ENCODE results near the gene SOX2. TPM values are rescaled to one million over a fixed set of nuclear protein-coding genes. Genes with fewer than 3 reads are reported as not detected.

The SOX2 gene
- total RNA-seq, 2 experiments from 2014 or later = not detected

DNA sequence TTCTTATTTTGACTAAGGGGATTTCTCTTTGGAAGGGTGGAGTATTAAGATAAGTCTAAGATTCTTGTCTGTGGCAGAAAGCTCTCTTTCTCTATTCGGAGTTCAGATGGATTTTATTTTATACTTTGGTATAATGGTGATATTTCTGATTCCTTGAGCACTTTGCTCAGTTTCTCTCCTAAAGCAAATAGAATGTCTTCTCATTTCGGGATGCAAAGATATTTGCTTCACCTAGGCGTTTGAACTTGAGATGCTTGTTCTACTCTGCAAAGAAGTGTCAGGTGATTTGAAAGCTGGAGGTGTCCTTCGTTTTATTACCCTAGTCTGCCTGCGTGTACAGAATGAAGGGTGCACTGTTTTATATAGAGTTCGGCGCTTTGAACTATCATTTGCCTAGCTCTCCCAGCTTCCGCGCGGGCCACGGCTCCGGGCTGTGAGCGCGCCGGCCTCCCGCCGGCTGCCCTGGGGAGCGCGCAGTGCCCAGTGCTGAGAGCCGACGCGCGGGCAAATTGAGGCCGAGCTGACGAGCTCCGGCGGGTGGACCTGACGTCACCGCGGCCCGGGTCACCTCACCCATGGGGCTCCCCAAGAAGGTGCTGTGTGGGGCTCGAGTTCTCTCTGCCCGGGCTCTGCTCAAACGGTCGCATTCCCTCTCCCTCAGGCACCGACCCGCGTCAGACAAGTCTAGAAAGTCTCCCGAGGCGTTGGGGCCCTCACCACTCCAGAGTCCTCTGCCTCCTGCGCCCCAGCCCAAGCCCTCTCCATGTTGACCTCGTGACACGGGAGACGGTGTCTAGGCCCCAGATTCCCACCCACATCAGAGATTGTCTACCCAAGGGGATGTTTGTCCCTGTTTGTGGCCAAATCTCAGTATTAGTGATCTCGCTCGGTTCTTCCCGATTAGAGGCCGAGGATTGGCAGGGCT is 7.5 kb downstream of the SOX2 start:
- CTCF ChIA-PET = interaction anchor here (1.3 to 1.9 kb wide), 2 partner anchors 17 to 19 kb away, joined by 5 read pairs; no protein-coding TSS in a partner anchor
- H3K27ac Mint-ChIP-seq = no peak overlapping the region
- no peaks in the 10 kb centered on the region for H3K4me1 Mint-ChIP-seq (ENCODE audit: low read depth)
- peaks cover 15% of the 10 kb centered on the region for H3K9me3 Mint-ChIP-seq (ENCODE audit: insufficient read depth)
- peaks cover 84% of the 10 kb centered on the region for H3K27me3 Mint-ChIP-seq (ENCODE audit: low read depth)
- POLR2A ChIA-PET = no interaction called here
- peaks cover 10% of the 10 kb centered on the region for H3K36me3 Mint-ChIP-seq (ENCODE audit: low read depth)
- DNase-seq = no peak
- ATAC-seq = no peak
- H3K4me3 Mint-ChIP-seq = no peak overlapping the region

DNA sequence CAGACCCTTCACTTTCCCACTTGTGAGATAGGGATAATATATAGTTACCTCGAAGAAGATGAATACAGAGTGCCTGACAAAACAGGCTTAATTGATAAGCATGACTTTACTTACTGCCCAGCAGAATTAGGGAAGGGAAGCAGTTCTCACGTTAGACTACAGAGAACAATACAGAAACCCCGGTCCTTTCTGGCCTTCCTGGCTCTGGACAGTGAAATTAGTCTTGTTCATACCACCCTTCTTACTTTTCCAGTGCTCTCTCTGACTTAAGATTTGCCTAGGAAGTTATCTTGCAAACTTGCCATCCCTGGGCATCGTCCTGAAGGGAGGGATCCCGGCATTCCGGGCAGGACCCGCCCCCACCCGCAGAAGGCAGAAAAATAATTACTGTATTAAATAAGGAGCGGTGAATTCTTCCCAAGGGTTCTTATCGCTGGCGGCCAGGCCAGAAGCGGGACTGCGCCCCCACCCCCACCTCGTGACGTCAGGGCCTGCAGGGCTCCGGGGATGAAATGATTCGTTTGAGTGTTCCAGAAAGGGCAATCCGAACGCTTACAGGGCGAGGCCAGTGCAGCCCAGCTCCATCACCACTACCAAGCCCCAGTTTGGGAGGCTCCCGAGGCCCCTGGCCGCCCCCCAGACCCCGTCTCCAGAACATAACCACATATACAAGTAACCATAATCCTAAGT is 8.4 kb downstream of the SOX2 start:
- ATAC-seq (no peak), DNase-seq (no peak)
- H3K9me3 Mint-ChIP-seq (ENCODE audit: insufficient read depth) = peaks cover 18% of the 10 kb centered on the region
- H3K36me3 Mint-ChIP-seq (ENCODE audit: low read depth) = peaks cover 16% of the 10 kb centered on the region
- H3K27me3 Mint-ChIP-seq (ENCODE audit: low read depth) = peaks cover 82% of the 10 kb centered on the region
- ChIA-PET POLR2A (no interaction called here), CTCF (interaction anchor here (1.4 to 2.9 kb wide), 2 partner anchors 12 to 19 kb away, joined by 3 to 13 read pairs; no protein-coding TSS in a partner anchor)
- no peak overlapping the region for H3K27ac Mint-ChIP-seq
- H3K4me3 Mint-ChIP-seq = no peak overlapping the region
- H3K4me1 Mint-ChIP-seq (ENCODE audit: low read depth) = no peaks in the 10 kb centered on the region

DNA sequence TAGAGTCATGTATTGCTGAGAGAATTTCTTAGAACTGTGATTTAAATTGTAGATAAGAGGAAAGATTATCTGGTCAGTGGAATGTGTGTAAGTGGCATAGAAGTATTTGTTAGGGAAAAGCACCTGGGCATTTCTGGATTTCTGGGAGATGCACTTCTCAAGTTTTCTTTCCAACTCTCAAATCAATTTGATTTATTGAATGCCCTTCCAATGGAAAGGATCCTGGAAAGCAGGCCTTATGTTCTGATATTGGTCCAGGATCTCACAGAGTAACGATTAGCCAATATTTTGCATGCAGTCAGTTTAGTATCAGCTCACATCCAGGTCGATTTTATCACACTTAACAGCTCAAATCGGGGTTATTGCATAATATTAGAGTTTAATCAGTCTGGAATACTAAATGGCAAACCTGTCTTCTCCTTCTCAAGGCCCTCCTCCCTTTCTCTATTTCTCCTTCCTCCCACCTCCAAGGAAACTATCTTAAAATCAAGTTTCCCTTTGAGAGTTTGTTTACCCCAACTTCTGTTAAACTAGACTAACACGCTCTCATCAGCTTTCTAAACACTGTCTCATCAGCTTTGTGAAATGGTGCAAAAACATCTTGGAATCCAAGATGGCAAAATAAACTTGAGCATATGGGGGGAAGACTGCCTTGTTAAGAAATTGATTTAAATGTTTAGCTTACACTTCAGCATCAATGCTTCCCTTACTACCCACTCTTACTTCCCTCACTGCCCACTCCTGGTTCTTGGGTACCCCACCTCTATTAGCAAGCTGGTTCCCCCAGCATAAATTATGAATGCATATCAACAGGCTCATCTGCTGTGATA is 9.5 kb downstream of the SOX2 start:
- no peak overlapping the region for H3K4me3 Mint-ChIP-seq
- H3K36me3 Mint-ChIP-seq (ENCODE audit: low read depth) = peaks cover 20% of the 10 kb centered on the region
- H3K4me1 Mint-ChIP-seq (ENCODE audit: low read depth) = no peaks in the 10 kb centered on the region
- no peak overlapping the region for H3K27ac Mint-ChIP-seq
- peaks cover 81% of the 10 kb centered on the region for H3K27me3 Mint-ChIP-seq (ENCODE audit: low read depth)
- POLR2A ChIA-PET = no interaction called here
- ATAC-seq = no peak
- CTCF ChIA-PET = interaction anchor here (1.0 to 2.9 kb wide), 3 partner anchors 8 to 20 kb away, joined by 3 to 13 read pairs (median 3); no protein-coding TSS in a partner anchor
- peaks cover 18% of the 10 kb centered on the region for H3K9me3 Mint-ChIP-seq (ENCODE audit: insufficient read depth)
- no peak for DNase-seq

DNA sequence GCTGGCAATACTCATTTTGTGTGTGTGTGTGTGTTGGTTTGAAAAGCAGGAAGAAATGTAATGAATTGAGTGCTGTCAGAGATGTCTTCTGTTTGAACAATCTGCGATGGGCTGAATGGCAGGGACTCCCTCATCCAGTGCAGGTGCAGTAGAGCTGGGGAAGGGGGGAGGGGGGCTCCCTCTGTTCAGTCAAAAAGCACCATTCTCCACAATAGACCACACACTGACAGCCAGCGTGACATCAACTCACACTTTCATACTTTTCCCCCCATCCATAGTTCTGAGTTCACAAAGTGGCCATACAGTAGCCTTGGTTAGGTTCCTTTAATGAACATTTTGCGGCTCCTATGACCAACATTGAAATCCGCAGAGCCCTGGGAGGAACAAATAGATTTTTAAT is 10.4 kb downstream of the SOX2 start:
- peaks cover 87% of the 10 kb centered on the region for H3K27me3 Mint-ChIP-seq (ENCODE audit: low read depth)
- peaks cover 18% of the 10 kb centered on the region for H3K9me3 Mint-ChIP-seq (ENCODE audit: insufficient read depth)
- H3K27ac Mint-ChIP-seq = no peak overlapping the region
- POLR2A ChIA-PET = no interaction called here
- no peak for ATAC-seq
- DNase-seq = no peak
- CTCF ChIA-PET = interaction anchor here (1.0 to 2.9 kb wide), 2 partner anchors 9 to 21 kb away, joined by 3 to 13 read pairs; no protein-coding TSS in a partner anchor
- peaks cover 5% of the 10 kb centered on the region for H3K4me1 Mint-ChIP-seq (ENCODE audit: low read depth)
- no peak overlapping the region for H3K4me3 Mint-ChIP-seq
- peaks cover 26% of the 10 kb centered on the region for H3K36me3 Mint-ChIP-seq (ENCODE audit: low read depth)

DNA sequence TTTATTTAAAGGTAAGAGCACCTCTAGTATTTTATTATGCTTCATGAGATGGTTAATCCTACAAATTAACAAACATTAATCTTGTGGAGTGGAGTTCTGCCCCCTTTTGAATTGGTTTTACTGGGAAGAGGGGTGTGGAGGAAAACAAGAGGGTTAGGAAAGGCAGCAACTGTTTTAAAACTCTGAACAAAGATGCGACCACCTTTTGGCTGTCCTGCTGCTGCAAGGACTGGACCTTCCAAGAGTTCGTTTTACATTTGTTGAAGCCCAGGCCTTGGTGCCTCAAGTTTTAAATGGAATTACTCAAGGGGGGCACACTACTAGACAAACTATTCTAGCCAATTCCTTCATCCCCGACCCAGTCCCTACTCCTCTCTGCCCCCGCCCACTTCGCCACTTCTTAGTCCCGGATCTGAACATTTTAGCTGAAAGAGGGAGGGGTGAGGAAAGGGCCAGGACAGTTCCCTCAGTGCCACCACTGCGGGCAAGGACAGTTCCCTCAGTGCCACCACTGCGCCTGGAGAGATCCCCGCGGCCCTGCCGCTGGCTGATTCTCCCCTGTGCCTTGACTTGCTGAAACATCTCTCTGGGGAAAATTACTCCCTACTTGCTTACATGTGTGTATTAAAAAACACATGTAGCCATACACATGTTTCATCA is 11.2 kb downstream of the SOX2 start:
- Mint-ChIP-seq H3K27me3 (ENCODE audit: low read depth) (peaks cover 88% of the 10 kb centered on the region), H3K4me3 (peak overlapping the region; percentile 48), H3K36me3 (ENCODE audit: low read depth) (peaks cover 29% of the 10 kb centered on the region), H3K27ac (no peak overlapping the region), H3K9me3 (ENCODE audit: insufficient read depth) (peaks cover 18% of the 10 kb centered on the region), H3K4me1 (ENCODE audit: low read depth) (peaks cover 8% of the 10 kb centered on the region)
- DNase-seq = no peak
- ATAC-seq = no peak
- ChIA-PET CTCF (interaction anchor here (0.9 to 2.9 kb wide), 2 partner anchors 14 to 22 kb away, joined by 3 to 13 read pairs; no protein-coding TSS in a partner anchor), POLR2A (no interaction called here)

DNA sequence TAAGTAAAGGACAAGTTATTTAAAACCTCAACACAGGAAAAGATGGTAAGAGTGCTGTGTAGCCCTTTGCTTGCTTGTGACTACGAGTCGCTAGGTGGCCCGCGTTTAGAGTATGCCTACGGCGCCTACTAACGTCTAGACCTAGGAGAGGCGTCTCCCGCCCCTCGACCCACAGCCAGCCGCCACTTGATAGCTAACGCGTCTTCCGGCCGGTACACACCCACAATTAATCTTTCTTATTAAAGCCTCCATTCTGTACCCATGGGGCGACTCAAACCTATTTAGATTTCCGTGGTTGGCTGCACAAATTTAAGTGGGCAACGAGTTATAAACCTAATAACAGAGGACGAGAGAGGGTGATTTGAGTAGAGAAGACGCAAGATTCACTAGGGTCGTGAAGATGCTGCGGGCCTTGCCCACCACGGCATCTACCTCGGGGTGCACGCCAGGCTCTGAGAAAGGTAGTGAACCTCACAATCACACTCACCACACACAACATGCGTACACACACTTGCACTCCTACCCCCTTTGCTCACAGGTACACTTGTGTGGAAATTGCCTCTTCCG is 12.0 kb downstream of the SOX2 start:
- Mint-ChIP-seq H3K36me3 (ENCODE audit: low read depth) (peaks cover 29% of the 10 kb centered on the region), H3K27me3 (ENCODE audit: low read depth) (peaks cover 87% of the 10 kb centered on the region), H3K4me3 (peak overlapping the region; percentile 48), H3K9me3 (ENCODE audit: insufficient read depth) (peaks cover 18% of the 10 kb centered on the region), H3K4me1 (ENCODE audit: low read depth) (peaks cover 8% of the 10 kb centered on the region), H3K27ac (peak overlapping the region; percentile 63)
- ChIA-PET POLR2A (no interaction called here), CTCF (interaction anchor here (0.9 kb wide), 1 partner anchor 15 kb away, joined by 3 read pairs; no protein-coding TSS in a partner anchor)
- DNase-seq (no peak), ATAC-seq (no peak)

DNA sequence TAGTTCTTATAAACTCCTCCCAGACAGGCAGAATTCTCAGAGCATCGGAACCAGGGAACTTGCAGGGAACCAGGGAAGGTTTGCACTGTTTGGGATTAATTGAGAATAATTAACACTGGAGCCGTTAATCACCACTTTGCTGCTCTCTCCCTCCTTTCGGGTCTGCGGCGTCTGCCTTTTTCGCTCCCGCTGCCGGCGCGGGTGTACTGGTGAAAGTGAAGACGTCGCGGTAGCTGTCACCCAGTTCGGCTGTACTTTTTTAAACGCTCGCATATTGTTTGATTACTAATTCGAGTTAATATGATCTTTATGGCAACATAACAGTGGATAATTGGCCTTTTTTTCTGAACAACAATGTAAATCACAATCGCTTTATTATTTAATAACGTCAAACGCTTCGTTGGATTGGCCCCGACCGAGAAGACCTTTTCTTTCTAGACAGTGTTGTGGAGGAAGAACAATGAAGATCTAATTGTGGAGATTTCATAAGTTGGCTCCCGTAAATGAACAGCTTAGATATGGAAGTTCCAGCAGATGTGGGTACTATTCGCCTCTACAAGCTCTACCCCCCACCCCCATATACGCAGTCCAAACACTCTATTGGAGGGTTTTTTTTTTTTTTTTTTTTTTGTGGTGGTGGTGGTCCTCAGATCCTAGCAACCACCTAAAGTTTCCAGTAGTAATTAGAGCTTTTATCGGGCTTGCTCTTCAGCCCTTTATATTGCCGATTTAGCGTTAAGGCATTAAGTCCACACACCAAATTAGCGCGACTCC is 12.7 kb downstream of the SOX2 start:
- ChIA-PET CTCF (no interaction called here), POLR2A (no interaction called here)
- H3K9me3 Mint-ChIP-seq (ENCODE audit: insufficient read depth) = peaks cover 18% of the 10 kb centered on the region
- DNase-seq (no peak), ATAC-seq (no peak)
- peak overlapping the region; percentile 34 for H3K4me3 Mint-ChIP-seq
- peaks cover 27% of the 10 kb centered on the region for H3K36me3 Mint-ChIP-seq (ENCODE audit: low read depth)
- peaks cover 8% of the 10 kb centered on the region for H3K4me1 Mint-ChIP-seq (ENCODE audit: low read depth)
- H3K27me3 Mint-ChIP-seq (ENCODE audit: low read depth) = peaks cover 85% of the 10 kb centered on the region
- H3K27ac Mint-ChIP-seq = peak overlapping the region; percentile 63

DNA sequence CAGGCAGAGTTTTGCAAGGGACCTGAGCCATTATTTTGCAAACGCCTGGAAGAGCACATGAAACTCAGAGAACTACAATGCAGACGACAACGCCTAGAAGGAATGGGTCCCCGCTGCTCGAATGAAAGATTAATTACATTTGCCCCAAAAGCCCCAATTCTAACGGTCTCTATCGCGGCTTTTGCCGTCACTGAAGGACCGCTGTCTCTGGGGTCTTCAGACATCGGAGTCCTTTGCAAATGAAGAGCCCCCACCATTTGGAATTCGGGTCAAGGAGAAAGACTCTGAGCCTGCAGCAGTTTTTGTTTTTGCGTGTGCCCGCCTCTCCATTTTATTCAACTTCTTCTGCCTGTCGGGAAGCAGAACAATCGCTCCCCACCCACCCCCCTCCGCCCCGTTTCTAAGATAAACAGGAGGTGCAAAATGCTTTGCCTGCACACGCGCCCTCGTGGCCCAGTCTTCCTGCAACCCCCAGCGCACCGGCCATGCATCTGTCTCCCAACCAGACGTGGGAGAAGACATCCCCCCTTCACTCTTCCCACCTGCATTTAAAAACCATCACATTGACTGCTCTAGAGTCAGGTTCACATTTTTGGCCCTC is 13.5 kb downstream of the SOX2 start:
- ATAC-seq = no peak
- Mint-ChIP-seq H3K4me1 (ENCODE audit: low read depth) (peaks cover 8% of the 10 kb centered on the region), H3K36me3 (ENCODE audit: low read depth) (peaks cover 27% of the 10 kb centered on the region), H3K27ac (peak overlapping the region; percentile 61), H3K9me3 (ENCODE audit: insufficient read depth) (peaks cover 14% of the 10 kb centered on the region), H3K4me3 (peak overlapping the region; percentile 34), H3K27me3 (ENCODE audit: low read depth) (peaks cover 86% of the 10 kb centered on the region)
- ChIA-PET CTCF (no interaction called here), POLR2A (no interaction called here)
- no peak for DNase-seq

DNA sequence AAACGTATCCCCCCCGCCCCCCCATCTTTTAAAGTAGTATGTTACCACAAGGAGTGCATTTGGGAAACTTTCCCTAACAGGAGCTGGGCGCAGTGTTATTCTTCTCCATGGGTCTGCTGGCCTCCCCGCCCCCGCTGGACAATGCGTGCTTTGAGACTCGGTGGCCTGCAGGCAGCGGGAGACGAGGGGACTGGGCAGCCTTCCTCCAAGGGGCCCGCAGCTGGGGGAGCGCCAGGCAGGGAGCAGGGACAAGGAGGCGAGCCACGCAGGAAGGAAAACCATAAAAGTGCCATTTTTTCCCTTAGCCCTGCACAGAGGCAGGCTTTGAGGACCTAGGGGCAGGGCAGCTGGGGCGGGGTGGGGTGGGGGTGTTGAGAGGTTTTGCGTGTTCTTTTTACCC is 14.1 kb downstream of the SOX2 start:
- H3K36me3 Mint-ChIP-seq (ENCODE audit: low read depth) = peaks cover 27% of the 10 kb centered on the region
- no peak overlapping the region for H3K27ac Mint-ChIP-seq
- ChIA-PET POLR2A (no interaction called here), CTCF (no interaction called here)
- peaks cover 14% of the 10 kb centered on the region for H3K9me3 Mint-ChIP-seq (ENCODE audit: insufficient read depth)
- no peak overlapping the region for H3K4me3 Mint-ChIP-seq
- H3K4me1 Mint-ChIP-seq (ENCODE audit: low read depth) = peaks cover 8% of the 10 kb centered on the region
- peaks cover 87% of the 10 kb centered on the region for H3K27me3 Mint-ChIP-seq (ENCODE audit: low read depth)
- DNase-seq (no peak), ATAC-seq (no peak)

Data from activated CD8-positive, alpha-beta T cell treated with anti-CD3 and anti-CD28 coated beads, Interleukin-2, amount 10 ng/mL, durations not matched to agents 7 days and 5 days (primary cell).